GM06990 (cell line): ENCODE measurements around the gene MTA2.

Experiments used
- DNase-seq: peaks from one replicate; pipeline ENCODE4 v3.0.0-alpha.2; 2011; ENCODE audit not compliant: insufficient read length; ENCODE audit errors: extremely low read depth
- H3K27me3 ChIP-seq: replicated peaks from 2 replicates; pipeline ENCODE4 v1.6.0; 2011; ENCODE audit warnings: low read length; ENCODE audit not compliant: control insufficient read depth, insufficient read depth
- H3K36me3 ChIP-seq: 2 replicates; pipeline ENCODE4 v1.5.1; 2011; ENCODE audit warnings: low read length; ENCODE audit not compliant: control insufficient read depth, insufficient read depth
- H3K4me3 ChIP-seq: replicated peaks from 2 replicates; pipeline ENCODE4 v1.5.1; 2011; ENCODE audit warnings: low read depth, mild to moderate bottlenecking, control low read depth, low read length
- TF ChIP-seq, protein P1 (sequence below): IDR thresholded peaks from 2 replicates; pipeline ENCODE4 v1.5.1; 2011; ENCODE audit warnings: low read length, control low read depth, mild to moderate bottlenecking, inconsistent platforms; ENCODE audit not compliant: insufficient read depth, poor library complexity, severe bottlenecking

Gene MTA2

DNA sequence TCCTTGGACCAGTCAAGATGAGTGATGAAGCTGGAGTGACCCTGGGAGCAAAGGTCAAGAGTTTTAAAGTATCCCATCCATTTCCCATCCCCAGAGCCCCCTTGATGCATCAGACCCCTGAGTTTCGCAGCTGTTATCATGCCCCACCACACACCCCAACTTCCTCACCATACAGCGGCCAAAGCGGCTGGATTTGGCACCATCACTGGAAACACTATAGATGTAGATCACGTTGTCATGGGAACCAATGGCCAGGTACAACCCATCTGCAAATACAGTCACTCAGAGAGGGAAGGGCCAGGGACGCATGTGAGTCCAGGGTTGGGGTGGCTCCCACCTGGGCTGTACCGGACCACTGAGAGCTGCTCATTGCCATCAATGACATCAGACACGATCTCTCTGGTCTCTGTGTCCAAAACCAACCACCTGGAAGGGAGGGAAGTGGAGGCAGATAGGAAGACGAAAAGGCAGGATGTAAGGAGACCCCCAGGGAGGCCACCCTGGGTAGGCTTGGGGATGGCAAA lies 2.2 kb upstream of the MTA2 start:
- H3K27me3 ChIP-seq: no peaks in the 10 kb centered on the region
- TF ChIP-seq, protein P1, sequence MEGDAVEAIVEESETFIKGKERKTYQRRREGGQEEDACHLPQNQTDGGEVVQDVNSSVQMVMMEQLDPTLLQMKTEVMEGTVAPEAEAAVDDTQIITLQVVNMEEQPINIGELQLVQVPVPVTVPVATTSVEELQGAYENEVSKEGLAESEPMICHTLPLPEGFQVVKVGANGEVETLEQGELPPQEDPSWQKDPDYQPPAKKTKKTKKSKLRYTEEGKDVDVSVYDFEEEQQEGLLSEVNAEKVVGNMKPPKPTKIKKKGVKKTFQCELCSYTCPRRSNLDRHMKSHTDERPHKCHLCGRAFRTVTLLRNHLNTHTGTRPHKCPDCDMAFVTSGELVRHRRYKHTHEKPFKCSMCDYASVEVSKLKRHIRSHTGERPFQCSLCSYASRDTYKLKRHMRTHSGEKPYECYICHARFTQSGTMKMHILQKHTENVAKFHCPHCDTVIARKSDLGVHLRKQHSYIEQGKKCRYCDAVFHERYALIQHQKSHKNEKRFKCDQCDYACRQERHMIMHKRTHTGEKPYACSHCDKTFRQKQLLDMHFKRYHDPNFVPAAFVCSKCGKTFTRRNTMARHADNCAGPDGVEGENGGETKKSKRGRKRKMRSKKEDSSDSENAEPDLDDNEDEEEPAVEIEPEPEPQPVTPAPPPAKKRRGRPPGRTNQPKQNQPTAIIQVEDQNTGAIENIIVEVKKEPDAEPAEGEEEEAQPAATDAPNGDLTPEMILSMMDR: no peak
- peaks cover 12% of the 10 kb centered on the region for H3K36me3 ChIP-seq
- H3K4me3 ChIP-seq: no peak overlapping the region
- DNase-seq: no peak

DNA sequence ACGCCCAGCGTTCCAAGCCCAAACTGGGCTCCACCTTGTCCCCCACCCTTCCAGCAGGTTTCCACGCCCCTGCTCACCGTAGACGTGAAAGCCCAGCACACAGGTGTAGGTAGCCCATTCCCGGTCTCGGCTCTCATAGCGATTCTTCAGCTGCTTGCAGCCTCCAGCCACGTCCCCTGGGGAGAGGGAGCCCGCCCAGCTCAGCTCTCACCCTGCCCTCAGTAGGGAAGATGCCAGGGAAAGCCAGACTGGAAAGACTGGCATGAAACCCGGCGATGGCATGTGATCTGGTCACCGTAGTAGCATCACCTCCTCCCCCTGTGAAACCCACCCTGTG lies 1.4 kb upstream of the MTA2 start:
- TF ChIP-seq, protein P1: no peak
- no peak for DNase-seq
- peaks cover 16% of the 10 kb centered on the region for H3K36me3 ChIP-seq
- no peak overlapping the region for H3K4me3 ChIP-seq
- H3K27me3 ChIP-seq: no peaks in the 10 kb centered on the region

DNA sequence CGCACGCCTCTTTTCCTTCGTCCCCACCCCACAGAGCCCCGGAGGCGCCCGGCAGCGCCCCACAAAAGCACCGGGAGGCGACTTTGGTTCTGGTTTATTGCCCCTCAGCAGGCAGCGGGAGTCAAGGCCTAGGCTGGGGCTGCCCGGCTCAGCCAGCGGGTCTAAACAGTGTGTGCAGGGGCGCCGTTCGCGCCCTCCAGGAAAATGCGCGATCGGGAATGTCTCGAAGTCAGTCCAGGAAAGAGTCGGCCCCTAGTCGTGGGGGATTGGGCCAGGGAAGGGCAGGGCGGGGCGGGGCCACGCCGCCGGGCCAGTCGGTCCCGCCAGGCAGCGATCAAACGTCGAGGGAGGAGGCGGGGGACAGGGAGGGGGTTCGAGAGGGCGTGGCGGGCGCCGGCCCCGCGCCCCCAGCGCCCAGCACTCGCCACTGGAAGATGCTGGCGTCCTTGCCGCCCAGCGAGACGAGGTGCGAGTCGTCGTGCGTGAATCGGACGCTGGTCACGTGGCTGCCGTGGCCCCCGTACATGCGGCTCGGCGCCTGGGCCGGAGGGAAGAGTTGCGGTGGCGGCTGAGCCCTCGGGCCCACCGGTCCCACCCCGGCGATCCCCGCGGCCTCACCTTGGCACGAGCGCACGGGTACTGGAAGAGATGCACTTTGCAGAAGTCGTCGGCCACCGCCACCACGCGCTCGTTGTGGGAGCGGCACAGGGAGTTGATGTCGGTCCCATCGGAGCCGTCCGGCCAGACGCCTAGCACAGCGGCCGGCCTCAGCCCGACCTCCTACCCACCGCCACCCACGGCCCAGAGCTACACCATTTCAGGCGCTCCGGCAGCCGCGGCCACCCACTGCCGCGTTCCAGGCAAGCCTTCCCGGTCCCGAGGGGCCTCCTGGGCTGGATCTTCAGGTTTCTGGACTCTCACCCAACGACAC lies 741 bp upstream of the MTA2 start:
- no peak for DNase-seq
- TF ChIP-seq, protein P1: no peak
- no peaks in the 10 kb centered on the region for H3K27me3 ChIP-seq
- H3K36me3 ChIP-seq: peaks cover 22% of the 10 kb centered on the region
- peak overlapping the region; percentile 36 for H3K4me3 ChIP-seq

DNA sequence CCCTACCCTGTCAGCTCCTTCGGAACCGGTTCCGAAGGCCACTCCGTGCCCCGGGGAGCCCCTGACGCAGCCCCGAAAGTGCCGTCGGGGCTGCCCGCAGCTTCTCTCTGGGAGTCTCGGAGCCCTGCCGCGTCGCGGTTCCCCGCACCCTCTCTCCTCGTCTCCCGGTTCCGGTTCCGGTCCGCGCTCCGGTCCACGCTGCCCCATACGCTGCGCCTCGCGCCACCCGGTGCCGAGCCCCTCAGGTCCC lies 618 bp downstream of the MTA2 start:
- H3K4me3 ChIP-seq: peak overlapping the region; percentile 93
- DNase-seq: peak; percentile 74
- TF ChIP-seq, protein P1: no peak
- peaks cover 32% of the 10 kb centered on the region for H3K36me3 ChIP-seq
- H3K27me3 ChIP-seq: no peaks in the 10 kb centered on the region

DNA sequence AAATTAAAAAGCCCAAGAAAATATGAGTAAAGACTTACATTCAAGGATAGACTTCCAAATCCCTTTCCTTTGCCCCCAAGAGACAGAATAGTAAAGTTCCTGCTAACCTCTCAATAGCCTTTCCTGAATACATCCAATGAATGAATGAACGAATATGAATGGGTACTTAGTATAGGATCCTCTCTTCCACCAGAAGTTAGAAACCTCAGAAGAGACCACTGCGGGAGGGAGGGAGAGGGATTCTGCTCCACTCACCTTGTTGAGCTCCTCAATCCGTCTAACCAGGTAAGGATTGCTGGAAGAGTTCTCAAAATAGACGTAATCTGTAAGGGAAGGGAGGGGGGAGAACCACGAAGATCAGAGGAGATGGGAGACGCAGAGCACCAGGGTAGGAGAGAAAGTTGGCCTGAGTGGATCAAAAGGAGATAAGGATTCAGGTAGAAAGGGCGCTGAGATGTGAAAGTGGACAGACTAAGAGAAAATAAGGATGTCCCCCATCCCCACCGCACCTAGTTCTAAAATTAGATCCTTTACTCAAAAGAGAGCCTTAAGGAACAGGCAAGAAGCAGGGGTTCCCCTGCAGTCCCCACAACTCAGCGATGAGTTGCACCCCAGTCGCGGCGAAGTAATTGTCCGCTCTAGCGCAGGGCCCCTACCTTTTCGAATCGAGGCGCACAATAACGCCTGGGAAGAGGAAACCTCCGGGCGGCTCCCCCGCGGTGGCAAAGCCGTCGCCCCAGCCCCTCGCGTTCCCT lies 1.1 kb downstream of the MTA2 start:
- Histone ChIP-seq H3K4me3 (peak overlapping the region; percentile 93), H3K27me3 (no peaks in the 10 kb centered on the region), H3K36me3 (peaks cover 31% of the 10 kb centered on the region)
- TF ChIP-seq, protein P1: no peak
- DNase-seq: no peak
